Neutrophil (primary cell): ENCODE results near the gene FANCG.
A peak's percentile ranks its signal among the peaks of the same experiment; 100 is the strongest.

Source experiments
- H3K27ac ChIP-seq: fragments of 200-600 bp; sonication (generic); 2 replicates; pipeline ENCODE4 v1.5.1; 2016; ENCODE audit warnings: mild to moderate bottlenecking, moderate library complexity
- H3K27me3 ChIP-seq: fragments of 200-600 bp; sonication (generic); 2 replicates; pipeline ENCODE4 v1.6.0; 2016; ENCODE audit warnings: mild to moderate bottlenecking
- H3K36me3 ChIP-seq: fragments of 200-600 bp; sonication (generic); 2 replicates; pipeline ENCODE4 v1.5.1; 2017
- H3K4me1 ChIP-seq, 2 experiments: fragments of 200-600 bp in 1 of 2; sonication (generic) in 1 of 2; 1 replicate in 1 of 2; 2 replicates in 1 of 2; pipeline versions ENCODE4 v1.5.1 to v1.6.1; 2013 to 2016; ENCODE audit warnings: low read depth in 1 of 2, low read length in 1 of 2, mild to moderate bottlenecking in 1 of 2, moderate library complexity in 1 of 2; ENCODE audit not compliant: control insufficient read depth in 1 of 2, insufficient read depth in 1 of 2
- H3K4me3 ChIP-seq, 2 experiments: fragments of 200-600 bp in 1 of 2; sonication (generic) in 1 of 2; 1 replicate in 1 of 2; 2 replicates in 1 of 2; pipeline ENCODE4 v1.5.1; 2013 to 2016; ENCODE audit warnings: low read depth in 1 of 2, low read length in 1 of 2, mild to moderate bottlenecking in 1 of 2, moderate library complexity in 1 of 2
- H3K9me3 ChIP-seq: fragments of 200-600 bp; sonication (generic); 2 replicates; pipeline ENCODE4 v1.5.1; 2016
- TF ChIP-seq, protein P1 (sequence below): fragments of 200-600 bp; sonication (generic); IDR thresholded peaks from 2 replicates; pipeline ENCODE4 v1.5.1; 2016; ENCODE audit warnings: antibody characterized with exemption

Gene FANCG

GRCh38 chr9:35085078-35085477 is 5.3 kb upstream of the FANCG start:
- Histone ChIP-seq H3K36me3 (peaks cover 28% of the 10 kb centered on the region), H3K9me3 (no peaks in the 10 kb centered on the region), H3K4me3 (no peak overlapping the region), H3K27ac (no peak overlapping the region), H3K4me1 (peaks cover 0 to 4% of the 10 kb centered on the region in 2 experiments), H3K27me3 (no peaks in the 10 kb centered on the region)
- TF ChIP-seq, protein P1, sequence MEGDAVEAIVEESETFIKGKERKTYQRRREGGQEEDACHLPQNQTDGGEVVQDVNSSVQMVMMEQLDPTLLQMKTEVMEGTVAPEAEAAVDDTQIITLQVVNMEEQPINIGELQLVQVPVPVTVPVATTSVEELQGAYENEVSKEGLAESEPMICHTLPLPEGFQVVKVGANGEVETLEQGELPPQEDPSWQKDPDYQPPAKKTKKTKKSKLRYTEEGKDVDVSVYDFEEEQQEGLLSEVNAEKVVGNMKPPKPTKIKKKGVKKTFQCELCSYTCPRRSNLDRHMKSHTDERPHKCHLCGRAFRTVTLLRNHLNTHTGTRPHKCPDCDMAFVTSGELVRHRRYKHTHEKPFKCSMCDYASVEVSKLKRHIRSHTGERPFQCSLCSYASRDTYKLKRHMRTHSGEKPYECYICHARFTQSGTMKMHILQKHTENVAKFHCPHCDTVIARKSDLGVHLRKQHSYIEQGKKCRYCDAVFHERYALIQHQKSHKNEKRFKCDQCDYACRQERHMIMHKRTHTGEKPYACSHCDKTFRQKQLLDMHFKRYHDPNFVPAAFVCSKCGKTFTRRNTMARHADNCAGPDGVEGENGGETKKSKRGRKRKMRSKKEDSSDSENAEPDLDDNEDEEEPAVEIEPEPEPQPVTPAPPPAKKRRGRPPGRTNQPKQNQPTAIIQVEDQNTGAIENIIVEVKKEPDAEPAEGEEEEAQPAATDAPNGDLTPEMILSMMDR, result no peak

GRCh38 chr9:35079041-35079425 is 709 bp downstream of the FANCG start:
- no peaks in the 10 kb centered on the region for H3K27me3 ChIP-seq
- TF ChIP-seq, protein P1, result no peak
- no peaks in the 10 kb centered on the region for H3K9me3 ChIP-seq
- no peaks in the 10 kb centered on the region for H3K36me3 ChIP-seq
- H3K27ac ChIP-seq, result peak overlapping the region; percentile 66
- peak overlapping the region; percentile 83 to 88 for H3K4me3 ChIP-seq
- H3K4me1 ChIP-seq, result peaks cover 14 to 29% of the 10 kb centered on the region in 2 experiments

DNA sequence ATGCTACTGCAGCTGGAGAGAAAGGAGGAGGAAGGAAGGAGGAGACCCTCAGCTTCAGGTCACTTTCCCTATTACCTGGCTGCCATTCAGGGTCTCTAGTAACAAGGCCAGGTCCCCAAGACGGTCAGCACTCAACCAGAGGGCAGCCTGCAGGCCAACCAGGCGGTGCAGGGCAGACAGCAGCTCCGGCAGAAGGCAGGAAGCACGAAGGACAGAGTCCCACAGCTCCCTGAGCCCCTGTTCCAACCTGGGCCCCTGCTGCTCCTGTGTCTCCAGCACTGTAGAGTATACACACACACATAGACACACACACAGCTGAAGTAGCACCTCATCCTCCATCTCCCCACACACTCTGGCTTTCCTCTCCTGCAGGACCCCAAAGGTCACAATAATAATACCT is 1.7 kb downstream of the FANCG start:
- no peak overlapping the region for H3K4me3 ChIP-seq
- H3K36me3 ChIP-seq, result no peaks in the 10 kb centered on the region
- H3K27me3 ChIP-seq, result no peaks in the 10 kb centered on the region
- H3K27ac ChIP-seq, result no peak overlapping the region
- peaks cover 17 to 30% of the 10 kb centered on the region in 2 experiments for H3K4me1 ChIP-seq
- TF ChIP-seq, protein P1, result no peak
- no peaks in the 10 kb centered on the region for H3K9me3 ChIP-seq

DNA sequence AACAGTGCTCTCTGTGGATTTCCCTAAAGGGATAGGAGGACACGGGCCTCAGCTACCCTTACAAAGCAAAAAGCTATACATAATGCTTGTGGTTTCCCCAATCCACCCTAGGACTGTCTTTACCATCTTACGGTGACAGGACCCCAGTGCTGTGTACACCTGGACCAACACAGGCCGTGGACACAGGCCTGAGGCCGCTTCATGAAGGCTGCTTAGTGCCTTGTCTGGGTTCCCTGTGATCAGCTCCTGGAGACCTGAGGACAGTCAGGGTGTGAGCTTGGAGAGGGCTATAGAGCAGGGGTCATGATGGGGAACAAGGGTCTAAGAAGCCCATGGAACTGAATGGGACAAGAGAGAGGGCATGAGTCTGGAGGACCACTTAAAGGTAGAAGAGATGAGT is 2.9 kb downstream of the FANCG start:
- Histone ChIP-seq H3K9me3 (no peaks in the 10 kb centered on the region), H3K4me3 (no peak overlapping the region), H3K27me3 (no peaks in the 10 kb centered on the region), H3K27ac (no peak overlapping the region), H3K4me1 (peaks cover 21 to 35% of the 10 kb centered on the region in 2 experiments), H3K36me3 (no peaks in the 10 kb centered on the region)
- TF ChIP-seq, protein P1, result no peak

GRCh38 chr9:35075358-35075757 is 4.4 kb downstream of the FANCG start:
- Histone ChIP-seq H3K27me3 (no peaks in the 10 kb centered on the region), H3K4me3 (no peak overlapping the region), H3K36me3 (peaks cover 5% of the 10 kb centered on the region), H3K9me3 (no peaks in the 10 kb centered on the region), H3K27ac (no peak overlapping the region), H3K4me1 (peaks cover 34 to 46% of the 10 kb centered on the region in 2 experiments)
- TF ChIP-seq, protein P1, result no peak

GRCh38 chr9:35074791-35075190 is 5.0 kb downstream of the FANCG start:
- Histone ChIP-seq H3K9me3 (no peaks in the 10 kb centered on the region), H3K36me3 (peaks cover 5% of the 10 kb centered on the region), H3K27me3 (no peaks in the 10 kb centered on the region), H3K27ac (no peak overlapping the region), H3K4me3 (no peak overlapping the region), H3K4me1 (peaks cover 40 to 46% of the 10 kb centered on the region in 2 experiments)
- TF ChIP-seq, protein P1, result no peak
